Measurements from ENCODE around the gene CYP26C1.

DNA sequence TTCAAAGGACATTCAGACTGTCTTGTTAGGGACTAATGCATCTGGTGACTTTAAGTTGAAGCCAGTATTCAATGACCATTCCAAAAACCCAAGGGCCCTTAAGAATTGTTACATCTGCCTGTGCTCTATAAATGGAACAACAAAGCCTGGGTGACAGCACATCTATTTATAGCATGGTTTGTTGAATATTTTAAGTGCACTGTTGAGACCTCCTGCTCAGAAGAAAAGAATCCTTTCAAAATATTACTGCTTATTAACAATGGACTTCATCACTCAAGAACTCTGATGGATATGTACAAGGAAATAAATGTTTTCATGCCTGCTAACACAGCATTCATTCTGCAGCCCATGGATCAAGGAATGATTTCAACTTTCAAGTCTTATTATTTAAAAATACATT is 33.1 kb upstream of the CYP26C1 start:
- TF ChIP-seq, protein P1, sequence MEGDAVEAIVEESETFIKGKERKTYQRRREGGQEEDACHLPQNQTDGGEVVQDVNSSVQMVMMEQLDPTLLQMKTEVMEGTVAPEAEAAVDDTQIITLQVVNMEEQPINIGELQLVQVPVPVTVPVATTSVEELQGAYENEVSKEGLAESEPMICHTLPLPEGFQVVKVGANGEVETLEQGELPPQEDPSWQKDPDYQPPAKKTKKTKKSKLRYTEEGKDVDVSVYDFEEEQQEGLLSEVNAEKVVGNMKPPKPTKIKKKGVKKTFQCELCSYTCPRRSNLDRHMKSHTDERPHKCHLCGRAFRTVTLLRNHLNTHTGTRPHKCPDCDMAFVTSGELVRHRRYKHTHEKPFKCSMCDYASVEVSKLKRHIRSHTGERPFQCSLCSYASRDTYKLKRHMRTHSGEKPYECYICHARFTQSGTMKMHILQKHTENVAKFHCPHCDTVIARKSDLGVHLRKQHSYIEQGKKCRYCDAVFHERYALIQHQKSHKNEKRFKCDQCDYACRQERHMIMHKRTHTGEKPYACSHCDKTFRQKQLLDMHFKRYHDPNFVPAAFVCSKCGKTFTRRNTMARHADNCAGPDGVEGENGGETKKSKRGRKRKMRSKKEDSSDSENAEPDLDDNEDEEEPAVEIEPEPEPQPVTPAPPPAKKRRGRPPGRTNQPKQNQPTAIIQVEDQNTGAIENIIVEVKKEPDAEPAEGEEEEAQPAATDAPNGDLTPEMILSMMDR (IDR thresholded peaks at IDR 0.05) = no peak
- TF ChIP-seq POLR2A (IDR thresholded peaks at IDR 0.05) = no peak
- TF ChIP-seq POLR2AphosphoS5 (IDR thresholded peaks at IDR 0.05) = no peak

Data from upper lobe of left lung (tissue), 4 donors.